DND-41 (cell line): Measurements from ENCODE around the gene NGLY1.

ENCODE experiments used
- EZH2 ChIP-seq: IDR thresholded peaks from 3 replicates; pipeline ENCODE4 v1.6.1; 2012; ENCODE audit warnings: borderline replicate concordance, low read depth, mild to moderate bottlenecking, moderate library complexity, low read length, inconsistent platforms; ENCODE audit not compliant: severe bottlenecking
- TF ChIP-seq, protein P1 (sequence below): IDR thresholded peaks from 2 replicates; pipeline ENCODE4 v1.5.1; 2012; ENCODE audit warnings: borderline replicate concordance, low read length, moderate library complexity, mild to moderate bottlenecking; ENCODE audit not compliant: poor library complexity, severe bottlenecking; ENCODE audit errors: extremely low read depth

DNA sequence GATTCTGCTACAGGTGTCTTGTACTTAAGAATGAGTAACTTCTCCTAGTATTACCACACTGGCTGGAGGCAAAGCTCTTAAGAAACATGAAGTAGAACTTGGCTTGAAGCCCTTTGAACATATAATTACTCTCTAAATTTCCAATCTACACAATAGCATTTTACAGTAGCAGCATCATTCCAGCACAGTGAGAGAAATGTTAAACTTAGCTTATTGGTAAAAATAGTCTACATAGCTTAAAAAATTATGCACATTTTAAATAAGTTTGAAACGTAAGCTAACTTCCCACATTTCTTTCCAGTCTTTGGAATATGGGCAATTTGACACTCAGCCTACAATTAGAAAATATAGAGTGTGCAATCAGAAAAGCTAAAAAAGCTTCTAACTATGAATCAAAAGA lies 85.7 kb downstream of the NGLY1 start:
- TF ChIP-seq EZH2 = no peak
- TF ChIP-seq, protein P1, sequence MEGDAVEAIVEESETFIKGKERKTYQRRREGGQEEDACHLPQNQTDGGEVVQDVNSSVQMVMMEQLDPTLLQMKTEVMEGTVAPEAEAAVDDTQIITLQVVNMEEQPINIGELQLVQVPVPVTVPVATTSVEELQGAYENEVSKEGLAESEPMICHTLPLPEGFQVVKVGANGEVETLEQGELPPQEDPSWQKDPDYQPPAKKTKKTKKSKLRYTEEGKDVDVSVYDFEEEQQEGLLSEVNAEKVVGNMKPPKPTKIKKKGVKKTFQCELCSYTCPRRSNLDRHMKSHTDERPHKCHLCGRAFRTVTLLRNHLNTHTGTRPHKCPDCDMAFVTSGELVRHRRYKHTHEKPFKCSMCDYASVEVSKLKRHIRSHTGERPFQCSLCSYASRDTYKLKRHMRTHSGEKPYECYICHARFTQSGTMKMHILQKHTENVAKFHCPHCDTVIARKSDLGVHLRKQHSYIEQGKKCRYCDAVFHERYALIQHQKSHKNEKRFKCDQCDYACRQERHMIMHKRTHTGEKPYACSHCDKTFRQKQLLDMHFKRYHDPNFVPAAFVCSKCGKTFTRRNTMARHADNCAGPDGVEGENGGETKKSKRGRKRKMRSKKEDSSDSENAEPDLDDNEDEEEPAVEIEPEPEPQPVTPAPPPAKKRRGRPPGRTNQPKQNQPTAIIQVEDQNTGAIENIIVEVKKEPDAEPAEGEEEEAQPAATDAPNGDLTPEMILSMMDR = no peak
